ENCODE data around the gene SCO2.

The SCO2 gene

GRCh38 chr22:50518606-50519005 is 6.8 kb downstream of the SCO2 start:
- DNase-seq = no peak

GRCh38 chr22:50517495-50518260 is 7.7 kb downstream of the SCO2 start:
- DNase-seq = no peak

- no peak for DNase-seq
These were observed 8.5 kb downstream of the SCO2 start for GRCh38 chr22:50516891-50517290.

- DNase-seq = no peak
These were observed 9.3 kb downstream of the SCO2 start for GRCh38 chr22:50516068-50516467.

GRCh38 chr22:50513175-50513574 is 12.2 kb downstream of the SCO2 start:
- DNase-seq = no peak

- DNase-seq = no peak
These were observed 16.5 kb downstream of the SCO2 start for GRCh38 chr22:50508897-50509296.

- DNase-seq = peak; percentile 89
These were observed 17.2 kb downstream of the SCO2 start, which contains the start of gene NCAPH2 for GRCh38 chr22:50507991-50508884. Gene NCAPH2 (plus strand): TSS chr22:50508224. CDS start chr22:50508338, 114 bp downstream.

- DNase-seq = no peak
These were observed 17.9 kb downstream of the SCO2 start, which contains the start of gene LMF2 for GRCh38 chr22:50507421-50507990. Gene LMF2 (minus strand): TSS chr22:50507702. CDS start chr22:50507675, 27 bp downstream.

- DNase-seq = peak; percentile 65
These were observed 18.6 kb downstream of the SCO2 start for GRCh38 chr22:50506611-50507420.

- peak; percentile 95 for DNase-seq
These were observed 19.4 kb downstream of the SCO2 start for GRCh38 chr22:50505776-50506610.

GRCh38 chr22:50505276-50505775 is 20.1 kb downstream of the SCO2 start:
- DNase-seq = no peak

GRCh38 chr22:50504369-50505211 is 20.8 kb downstream of the SCO2 start:
- no peak for DNase-seq

- no peak for DNase-seq
These were observed 21.8 kb downstream of the SCO2 start for GRCh38 chr22:50503475-50504145.

- no peak for DNase-seq
These were observed 22.5 kb downstream of the SCO2 start for GRCh38 chr22:50502628-50503474.

GRCh38 chr22:50502096-50502495 is 23.3 kb downstream of the SCO2 start:
- DNase-seq = no peak

- DNase-seq = no peak
These were observed 24.9 kb downstream of the SCO2 start for GRCh38 chr22:50500452-50500851.

GRCh38 chr22:50498322-50498890 is 27.0 kb downstream of the SCO2 start:
- peak; percentile 59 for DNase-seq

- DNase-seq = no peak
These were observed 28.3 kb downstream of the SCO2 start for GRCh38 chr22:50497093-50497492.
